Activated naive CD4-positive, alpha-beta T cell treated with anti-CD3 and anti-CD28 coated beads, Interleukin-2, amount 10 ng/mL, durations not matched to agents 7 days and 5 days (primary cell): ENCODE measurements around the gene KIF5B.
"Not testable (repeated sequence)": the region's sequence is repeated elsewhere in the genome, so short reads cannot be mapped to it uniquely, and the experiment has no call there.

Experiments used
- CTCF ChIA-PET: fragments of 350-600 bp; sonication (Branson Sonifier 250); formaldehyde crosslinking; loops from one replicate; lab custom pipeline; 2021; ENCODE audit warnings: antibody characterized with exemption; lab: Charles Lee
- DNase-seq: peaks from one replicate; pipeline ENCODE4 v3.0.0-alpha.2; 2020
- H3K27ac Mint-ChIP-seq: one replicate; pipeline ENCODE4 v1.8.0; 2021; ENCODE audit warnings: mild to moderate bottlenecking, moderate library complexity, mixed read lengths
- H3K27me3 Mint-ChIP-seq: one replicate; pipeline ENCODE4 v1.8.0; 2021; ENCODE audit warnings: mild to moderate bottlenecking, mixed read lengths
- H3K36me3 Mint-ChIP-seq: one replicate; pipeline ENCODE4 v1.8.0; 2021; ENCODE audit warnings: mixed read lengths
- H3K4me1 Mint-ChIP-seq: one replicate; pipeline ENCODE4 v1.8.0; 2021; ENCODE audit warnings: mixed read lengths
- H3K4me3 Mint-ChIP-seq: one replicate; pipeline ENCODE4 v1.8.0; 2021; ENCODE audit warnings: mild to moderate bottlenecking, moderate library complexity, mixed read lengths
- H3K9me3 Mint-ChIP-seq: one replicate; pipeline ENCODE4 v1.8.0; 2021; ENCODE audit warnings: mixed read lengths

Gene KIF5B

DNA sequence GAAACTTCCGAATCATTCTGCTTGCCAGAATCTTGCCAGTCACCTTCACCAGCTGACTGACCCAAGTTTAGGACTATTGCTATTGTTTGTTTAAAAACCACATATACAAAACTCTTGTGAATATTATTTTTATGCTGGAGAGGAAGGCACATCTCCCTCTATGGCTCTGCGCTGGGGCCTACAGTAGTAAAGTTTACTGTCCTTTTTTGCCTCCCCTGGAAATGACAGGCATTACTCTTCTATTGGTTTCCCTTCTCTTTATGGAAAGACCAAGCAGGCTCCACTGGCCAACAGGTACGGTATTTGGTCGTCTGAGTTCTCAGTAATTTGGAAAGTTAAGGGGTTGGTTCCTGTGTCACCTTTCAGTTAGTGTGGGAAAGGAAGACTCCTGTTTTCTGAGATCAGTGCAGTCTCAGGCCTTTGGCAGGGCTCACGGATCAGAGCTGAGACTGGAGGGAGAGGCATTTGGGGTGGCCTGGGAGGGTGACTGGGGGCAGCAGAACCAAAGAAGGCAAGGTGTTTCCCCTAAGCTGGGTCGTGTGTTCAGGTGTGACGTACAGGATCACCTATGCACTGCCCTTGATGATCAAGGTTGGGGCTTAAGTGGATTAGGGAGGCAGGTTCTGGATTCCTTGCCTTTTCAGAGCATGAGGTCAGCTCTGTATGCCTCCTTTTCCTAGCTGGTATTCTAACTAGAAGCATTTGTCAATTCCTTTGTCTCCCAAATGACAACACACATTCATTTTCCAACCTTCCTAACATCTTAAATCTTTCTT is 16.0 kb upstream of the KIF5B start:
- Mint-ChIP-seq H3K4me1 (no peaks in the 10 kb centered on the region), H3K4me3 (no peak overlapping the region), H3K36me3 (no peaks in the 10 kb centered on the region), H3K9me3 (no peaks in the 10 kb centered on the region), H3K27ac (no peak overlapping the region), H3K27me3 (peaks cover 15% of the 10 kb centered on the region)
- no peak for DNase-seq
- CTCF ChIA-PET: no interaction called here

DNA sequence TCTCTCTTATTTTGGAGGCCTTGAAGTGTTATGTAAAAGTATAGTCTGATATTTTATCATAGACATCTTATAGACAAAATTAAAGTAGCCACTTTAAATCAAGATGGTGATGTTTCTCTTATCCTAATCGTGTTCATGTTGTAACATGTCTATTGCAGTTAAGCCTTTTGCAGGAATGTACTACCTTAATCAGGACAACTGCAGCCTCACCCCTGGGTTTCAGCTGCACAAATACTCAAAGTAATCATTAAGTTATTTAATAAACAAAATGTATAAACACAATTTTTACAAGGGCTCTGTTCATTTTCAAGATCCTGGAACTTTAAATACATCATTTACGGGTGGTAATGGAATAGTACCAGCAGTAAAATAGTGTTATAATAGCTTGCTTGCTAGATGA is 14.4 kb upstream of the KIF5B start:
- no peak for DNase-seq
- H3K4me3 Mint-ChIP-seq: no peak overlapping the region
- CTCF ChIA-PET: no interaction called here
- no peak overlapping the region for H3K27ac Mint-ChIP-seq
- peaks cover 22% of the 10 kb centered on the region for H3K27me3 Mint-ChIP-seq
- no peaks in the 10 kb centered on the region for H3K4me1 Mint-ChIP-seq
- no peaks in the 10 kb centered on the region for H3K36me3 Mint-ChIP-seq
- no peaks in the 10 kb centered on the region for H3K9me3 Mint-ChIP-seq

- H3K36me3 Mint-ChIP-seq: no peaks in the 10 kb centered on the region
- H3K27me3 Mint-ChIP-seq: peaks cover 20% of the 10 kb centered on the region
- H3K9me3 Mint-ChIP-seq: no peaks in the 10 kb centered on the region
- H3K27ac Mint-ChIP-seq: no peak overlapping the region
- CTCF ChIA-PET: no interaction called here
- no peaks in the 10 kb centered on the region for H3K4me1 Mint-ChIP-seq
- no peak for DNase-seq
- H3K4me3 Mint-ChIP-seq: no peak overlapping the region
Measured at GRCh38 chr10:32068569-32068968, 12.3 kb upstream of the KIF5B start.

- H3K36me3 Mint-ChIP-seq, H3K4me1 Mint-ChIP-seq, H3K4me3 Mint-ChIP-seq, DNase-seq, CTCF ChIA-PET, H3K27ac Mint-ChIP-seq, H3K9me3 Mint-ChIP-seq: not testable (repeated sequence)
- H3K27me3 Mint-ChIP-seq: peaks cover 21% of the 10 kb centered on the region
Measured at GRCh38 chr10:32067931-32068330, 11.7 kb upstream of the KIF5B start.

GRCh38 chr10:32065856-32066255 is 9.6 kb upstream of the KIF5B start:
- CTCF ChIA-PET: no interaction called here
- no peak for DNase-seq
- Mint-ChIP-seq H3K27ac (no peak overlapping the region), H3K27me3 (peaks cover 14% of the 10 kb centered on the region), H3K9me3 (no peaks in the 10 kb centered on the region), H3K36me3 (no peaks in the 10 kb centered on the region), H3K4me3 (no peak overlapping the region), H3K4me1 (no peaks in the 10 kb centered on the region)

DNA sequence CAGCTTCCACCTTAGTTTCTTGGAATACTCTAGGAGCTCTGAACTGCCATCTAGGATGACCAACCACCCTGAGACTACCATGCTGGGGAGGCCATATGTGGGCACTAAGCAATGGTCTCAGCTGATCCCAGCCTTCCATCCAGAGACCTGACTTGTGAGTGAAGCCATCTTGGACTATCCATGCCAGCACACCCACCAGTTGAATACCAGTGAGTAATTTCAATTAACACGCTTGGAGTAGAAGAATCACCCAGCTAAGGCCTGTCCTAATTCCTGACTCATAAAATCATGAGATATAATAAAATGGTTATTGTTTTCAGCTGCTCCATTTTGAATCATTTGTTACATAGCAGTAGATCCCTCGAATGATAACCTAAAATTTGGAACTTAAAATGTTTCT is 5.2 kb upstream of the KIF5B start:
- H3K36me3 Mint-ChIP-seq: no peaks in the 10 kb centered on the region
- peaks cover 14% of the 10 kb centered on the region for H3K27me3 Mint-ChIP-seq
- peaks cover 11% of the 10 kb centered on the region for H3K4me1 Mint-ChIP-seq
- H3K9me3 Mint-ChIP-seq: no peaks in the 10 kb centered on the region
- DNase-seq: no peak
- no peak overlapping the region for H3K4me3 Mint-ChIP-seq
- CTCF ChIA-PET: no interaction called here
- H3K27ac Mint-ChIP-seq: no peak overlapping the region

DNA sequence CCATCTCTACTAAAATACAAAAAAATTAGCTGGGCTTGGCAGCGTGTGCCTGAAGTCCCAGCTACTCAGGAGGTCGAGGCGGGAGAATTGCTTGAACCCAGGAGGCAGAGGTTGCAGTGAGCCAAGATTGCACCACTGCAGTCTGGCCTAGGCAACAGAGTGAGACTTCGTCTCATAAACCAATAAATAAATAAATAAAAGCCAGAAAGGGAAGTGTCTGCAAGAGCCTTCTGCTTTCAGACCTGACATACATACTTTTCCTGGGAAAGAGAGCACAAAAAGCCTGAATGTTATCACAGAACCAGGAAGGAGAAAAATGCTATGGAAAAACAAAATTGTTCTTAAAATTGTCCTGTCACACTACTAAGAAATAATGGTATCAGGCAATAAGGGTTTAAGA is 4.1 kb upstream of the KIF5B start:
- CTCF ChIA-PET: no interaction called here
- Mint-ChIP-seq H3K4me1 (peaks cover 12% of the 10 kb centered on the region), H3K36me3 (peaks cover 4% of the 10 kb centered on the region), H3K9me3 (no peaks in the 10 kb centered on the region), H3K27me3 (peaks cover 7% of the 10 kb centered on the region), H3K4me3 (no peak overlapping the region), H3K27ac (no peak overlapping the region)
- no peak for DNase-seq

- Mint-ChIP-seq H3K27ac (no peak overlapping the region), H3K36me3 (peaks cover 9% of the 10 kb centered on the region)
Measured at GRCh38 chr10:32059472-32059871, 3.2 kb upstream of the KIF5B start.

DNA sequence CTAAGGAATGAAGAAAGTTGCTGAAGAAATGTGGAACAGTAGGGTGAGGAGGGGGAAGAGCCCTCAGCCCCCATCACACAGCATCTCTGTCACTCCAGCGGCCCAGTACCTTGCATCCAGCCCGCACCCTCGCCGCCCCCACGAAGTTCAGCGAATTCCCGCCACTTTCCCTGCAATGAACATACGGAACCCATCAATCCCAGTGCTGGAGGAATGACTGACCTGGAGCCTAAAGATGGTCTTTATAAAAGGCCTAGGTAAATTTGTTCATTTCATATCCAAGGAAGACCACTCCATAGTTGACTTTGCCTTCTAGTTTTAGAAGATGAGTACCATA is 779 bp upstream of the KIF5B start:
- no peaks in the 10 kb centered on the region for H3K9me3 Mint-ChIP-seq
- peaks cover 15% of the 10 kb centered on the region for H3K36me3 Mint-ChIP-seq
- CTCF ChIA-PET: interaction anchor here (1.2 kb wide), 1 partner anchor 18 kb away, joined by 3 read pairs; no protein-coding TSS in a partner anchor
- peak overlapping the region; percentile 96 for H3K27ac Mint-ChIP-seq
- no peaks in the 10 kb centered on the region for H3K27me3 Mint-ChIP-seq
- peaks cover 37% of the 10 kb centered on the region for H3K4me1 Mint-ChIP-seq
- peak overlapping the region; percentile 96 for H3K4me3 Mint-ChIP-seq
- DNase-seq: no peak

More at GRCh38 chr10:32059472-32059871, 3.2 kb upstream of the KIF5B start:
- Mint-ChIP-seq H3K4me3 (no peak overlapping the region), H3K9me3 (no peaks in the 10 kb centered on the region), H3K27me3 (peaks cover 7% of the 10 kb centered on the region), H3K4me1 (peaks cover 12% of the 10 kb centered on the region)
- DNase-seq: no peak
- CTCF ChIA-PET: no interaction called here

DNA sequence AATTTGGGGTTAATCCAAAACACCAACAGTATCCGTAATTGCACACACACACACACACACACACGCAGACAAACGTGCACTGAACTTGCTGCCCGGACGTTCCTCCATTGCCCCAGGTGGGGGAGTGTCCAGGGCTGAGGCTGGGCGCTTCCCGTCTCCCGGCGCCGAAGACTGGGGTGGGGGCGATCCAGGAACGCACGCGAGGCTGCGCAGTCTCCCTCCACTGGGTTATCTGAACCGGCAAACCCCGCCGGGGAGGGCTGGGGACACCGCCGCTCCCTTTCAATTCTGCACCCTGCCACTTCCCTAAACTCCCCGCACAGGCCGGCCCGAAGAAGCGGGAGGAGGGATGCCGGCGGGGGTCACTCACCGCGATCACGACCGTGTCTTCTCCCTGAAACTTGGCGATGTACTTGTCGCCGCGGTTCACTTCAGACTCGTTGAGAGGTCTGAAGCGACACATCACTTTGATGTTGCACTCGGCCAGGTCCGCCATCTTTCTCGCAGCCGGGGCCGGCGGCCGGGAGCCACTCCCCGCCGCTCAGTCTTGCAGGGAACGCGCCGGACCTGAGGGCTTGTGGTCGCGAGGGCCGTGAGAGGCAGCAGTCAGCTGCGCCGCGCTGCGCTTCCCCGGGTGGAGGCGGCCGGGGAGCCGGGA is 618 bp downstream of the KIF5B start:
- CTCF ChIA-PET: interaction anchor here (1.5 kb wide), 1 partner anchor 155 kb away, joined by 4 read pairs; no protein-coding TSS in a partner anchor
- H3K27me3 Mint-ChIP-seq: no peaks in the 10 kb centered on the region
- H3K9me3 Mint-ChIP-seq: no peaks in the 10 kb centered on the region
- peaks cover 50% of the 10 kb centered on the region for H3K4me1 Mint-ChIP-seq
- peaks cover 17% of the 10 kb centered on the region for H3K36me3 Mint-ChIP-seq
- peak overlapping the region; percentile 96 for H3K27ac Mint-ChIP-seq
- peak; percentile 76 for DNase-seq
- peak overlapping the region; percentile 96 for H3K4me3 Mint-ChIP-seq

DNA sequence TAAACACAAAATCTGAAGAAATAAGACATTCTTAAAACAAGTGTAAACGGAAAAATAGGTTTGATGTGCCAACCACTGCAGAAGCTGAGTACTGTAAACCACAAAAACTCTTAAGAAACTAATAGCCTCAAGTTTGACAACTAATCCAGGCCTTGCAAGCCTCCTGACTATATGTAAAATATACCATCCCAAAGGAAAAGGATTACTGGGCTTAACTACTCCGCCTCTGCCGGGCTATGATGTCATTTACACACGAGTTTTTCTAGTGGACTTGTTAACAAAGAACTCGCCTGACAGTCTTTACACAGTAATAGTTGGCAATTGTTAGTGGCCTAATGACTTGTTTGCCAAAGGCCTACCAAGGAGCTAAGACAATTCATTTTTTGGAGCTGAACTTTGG is 2.1 kb downstream of the KIF5B start:
- Mint-ChIP-seq H3K27ac (peak overlapping the region; percentile 96), H3K27me3 (no peaks in the 10 kb centered on the region), H3K36me3 (peaks cover 26% of the 10 kb centered on the region), H3K9me3 (no peaks in the 10 kb centered on the region), H3K4me3 (peak overlapping the region; percentile 96), H3K4me1 (peaks cover 65% of the 10 kb centered on the region)
- no peak for DNase-seq
- CTCF ChIA-PET: interaction anchor here (1.5 kb wide), 1 partner anchor 156 kb away, joined by 4 read pairs; no protein-coding TSS in a partner anchor

GRCh38 chr10:32053392-32053791 is 2.8 kb downstream of the KIF5B start:
- not testable (repeated sequence) for H3K27ac Mint-ChIP-seq, H3K27me3 Mint-ChIP-seq, DNase-seq, H3K9me3 Mint-ChIP-seq
- Mint-ChIP-seq H3K4me1 (peaks cover 68% of the 10 kb centered on the region), H3K36me3 (peaks cover 28% of the 10 kb centered on the region), H3K4me3 (peak overlapping the region; percentile 96)
- CTCF ChIA-PET: interaction anchor here (0.6 kb wide), 1 partner anchor 192 kb away, joined by 3 read pairs; no protein-coding TSS in a partner anchor

- Mint-ChIP-seq H3K36me3 (peaks cover 38% of the 10 kb centered on the region), H3K27ac (no peak overlapping the region), H3K9me3 (no peaks in the 10 kb centered on the region), H3K27me3 (no peaks in the 10 kb centered on the region), H3K4me1 (peaks cover 71% of the 10 kb centered on the region), H3K4me3 (no peak overlapping the region)
- CTCF ChIA-PET: no interaction called here
- DNase-seq: no peak
Measured at GRCh38 chr10:32051926-32052325, 4.3 kb downstream of the KIF5B start.

DNA sequence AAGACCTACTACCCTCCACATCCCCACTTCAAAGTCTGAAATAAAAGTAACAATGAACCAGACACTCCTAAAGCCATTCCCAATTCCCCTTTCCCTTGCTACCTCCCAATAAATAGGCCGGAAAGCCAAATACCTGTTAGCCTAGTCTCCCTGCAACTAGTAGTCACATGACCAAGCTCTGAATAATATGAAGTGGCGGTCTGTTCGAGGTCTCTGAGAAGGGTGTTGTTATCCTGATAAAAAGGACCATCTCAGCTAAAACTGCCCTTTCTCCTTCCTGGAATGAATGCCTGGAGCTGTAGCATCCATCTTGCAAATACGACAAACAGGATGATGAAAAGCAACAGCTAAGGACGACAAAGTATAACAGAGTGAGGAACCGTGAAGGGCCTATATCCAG is 6.0 kb downstream of the KIF5B start:
- H3K4me1 Mint-ChIP-seq: peaks cover 74% of the 10 kb centered on the region
- no peaks in the 10 kb centered on the region for H3K9me3 Mint-ChIP-seq
- H3K27ac Mint-ChIP-seq: no peak overlapping the region
- no peak overlapping the region for H3K4me3 Mint-ChIP-seq
- H3K36me3 Mint-ChIP-seq: peaks cover 48% of the 10 kb centered on the region
- no peaks in the 10 kb centered on the region for H3K27me3 Mint-ChIP-seq
- DNase-seq: no peak
- CTCF ChIA-PET: no interaction called here

DNA sequence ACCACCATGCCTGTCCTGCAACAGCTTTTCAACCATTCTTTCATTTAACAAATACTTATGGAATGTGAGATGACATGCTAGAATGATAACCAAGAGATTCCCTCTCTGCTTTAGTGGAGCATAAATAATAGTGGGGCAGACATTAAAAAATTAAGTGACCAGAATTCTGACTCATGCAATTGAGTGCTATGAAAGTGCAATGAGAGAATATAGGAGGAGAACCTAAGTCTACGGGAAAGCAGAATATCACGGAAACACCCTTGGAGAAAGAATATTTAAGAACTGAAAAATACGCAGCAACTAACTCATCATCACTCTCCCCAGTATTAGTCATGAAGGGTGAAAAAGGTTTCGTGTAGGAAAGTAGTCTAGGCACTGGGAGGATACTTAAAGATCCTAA is 7.1 kb downstream of the KIF5B start:
- H3K27me3 Mint-ChIP-seq: no peaks in the 10 kb centered on the region
- H3K27ac Mint-ChIP-seq: no peak overlapping the region
- H3K9me3 Mint-ChIP-seq: no peaks in the 10 kb centered on the region
- no peak overlapping the region for H3K4me3 Mint-ChIP-seq
- H3K4me1 Mint-ChIP-seq: peaks cover 78% of the 10 kb centered on the region
- H3K36me3 Mint-ChIP-seq: peaks cover 51% of the 10 kb centered on the region
- CTCF ChIA-PET: no interaction called here
- no peak for DNase-seq
